Mesenteric fat pad (tissue), 1 donor: ENCODE measurements around the gene SH3RF3. TPM values are rescaled to one million over a fixed set of nuclear protein-coding genes. Genes with fewer than 3 reads are reported as not detected.
"Not testable (repeated sequence)": the region's sequence is repeated elsewhere in the genome, so short reads cannot be mapped to it uniquely, and the experiment has no call there.

ENCODE experiments used
- DNase-seq: peaks from one replicate; pipeline ENCODE4 v3.0.0-alpha.2; 2020; ENCODE audit warnings: low spot score
- total RNA-seq: library from RNA; stranded (reverse); fragmentation: NEBNext Ultra II Directional; extraction: Animal tissue kit (Norgen Biotek cat#: 25700); gene quantifications from one replicate; pipeline ENCODE4 v1.2.1, GENCODE V29; 2021
- donor health status: DM: yes; HTN: yes; CAD: no.

SH3RF3 gene
- total RNA-seq, 1 donor from 2014 or later: 20.4 TPM

DNA sequence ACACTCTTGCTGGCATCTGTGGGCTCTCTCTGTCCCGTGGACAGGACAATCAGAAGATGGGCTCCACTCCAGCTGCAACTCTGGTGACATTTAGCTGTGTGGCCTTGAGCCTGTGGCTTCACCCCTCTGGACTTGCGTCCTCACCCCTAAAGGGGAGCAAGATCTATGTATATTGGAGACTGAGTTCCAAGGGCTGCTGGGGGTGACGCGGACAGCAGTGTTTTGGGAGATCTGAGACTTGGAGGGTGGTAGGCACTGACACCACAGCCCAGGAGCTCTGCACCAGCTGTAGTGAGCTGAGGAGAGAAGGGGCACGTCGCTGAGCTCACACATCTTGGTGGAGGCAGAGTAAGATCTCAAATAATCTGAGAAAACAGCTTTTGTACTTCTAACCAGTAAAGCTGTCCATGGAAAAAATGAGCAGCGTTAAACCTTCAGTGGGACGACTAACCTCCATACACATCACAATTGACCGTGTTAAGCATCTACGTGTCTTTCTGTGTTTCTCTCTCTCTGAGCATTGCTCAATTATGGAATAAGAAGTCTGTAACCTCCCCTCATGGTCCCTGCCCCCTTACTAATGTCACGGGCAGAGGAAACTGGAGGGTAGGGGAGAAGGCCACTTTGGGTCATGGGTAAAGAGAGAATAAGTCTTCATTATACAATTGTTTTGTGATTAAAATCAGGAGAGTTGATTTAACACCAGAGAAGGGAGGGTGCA is 85.8 kb downstream of the SH3RF3 start:
- DNase-seq: no peak

DNA sequence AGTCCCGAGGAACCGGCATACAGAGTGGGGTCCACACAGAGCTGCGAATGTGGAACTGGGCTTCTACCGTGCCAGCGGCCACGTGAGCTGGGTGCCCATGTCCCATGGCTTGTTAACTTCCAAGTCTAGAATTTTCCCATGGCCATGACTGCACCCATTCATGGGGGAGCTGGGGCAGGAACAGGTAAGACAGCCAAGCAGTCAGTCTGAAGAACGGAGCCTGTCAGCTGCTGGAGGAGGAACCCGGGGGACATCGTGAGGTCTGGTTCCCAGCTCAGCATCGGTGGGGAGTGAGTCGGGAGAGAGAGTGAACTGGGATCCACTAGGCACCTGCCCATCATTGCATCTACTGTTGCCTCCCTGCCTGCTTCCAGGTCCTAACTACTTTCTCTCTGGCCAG is 86.9 kb downstream of the SH3RF3 start:
- no peak for DNase-seq

DNA sequence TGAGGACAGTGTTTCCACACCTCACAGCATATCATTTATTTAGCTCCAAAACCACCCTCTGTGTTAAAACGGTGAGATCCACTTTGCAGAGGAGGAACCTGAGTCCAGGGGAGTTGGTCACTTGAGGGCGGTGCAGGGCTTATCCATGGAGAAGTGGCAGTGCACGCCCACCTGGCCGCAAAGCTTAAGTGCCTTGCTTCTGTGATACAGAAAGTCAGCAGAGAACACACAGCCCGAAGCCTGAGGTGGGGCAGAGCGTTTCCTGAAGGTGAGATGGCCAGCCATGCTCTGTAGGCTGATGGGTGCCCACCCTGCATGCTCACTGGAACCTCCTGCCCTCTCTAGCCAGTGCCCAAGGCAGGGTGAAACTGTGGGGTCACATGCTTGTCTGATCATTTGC is 87.3 kb downstream of the SH3RF3 start:
- DNase-seq: no peak

DNA sequence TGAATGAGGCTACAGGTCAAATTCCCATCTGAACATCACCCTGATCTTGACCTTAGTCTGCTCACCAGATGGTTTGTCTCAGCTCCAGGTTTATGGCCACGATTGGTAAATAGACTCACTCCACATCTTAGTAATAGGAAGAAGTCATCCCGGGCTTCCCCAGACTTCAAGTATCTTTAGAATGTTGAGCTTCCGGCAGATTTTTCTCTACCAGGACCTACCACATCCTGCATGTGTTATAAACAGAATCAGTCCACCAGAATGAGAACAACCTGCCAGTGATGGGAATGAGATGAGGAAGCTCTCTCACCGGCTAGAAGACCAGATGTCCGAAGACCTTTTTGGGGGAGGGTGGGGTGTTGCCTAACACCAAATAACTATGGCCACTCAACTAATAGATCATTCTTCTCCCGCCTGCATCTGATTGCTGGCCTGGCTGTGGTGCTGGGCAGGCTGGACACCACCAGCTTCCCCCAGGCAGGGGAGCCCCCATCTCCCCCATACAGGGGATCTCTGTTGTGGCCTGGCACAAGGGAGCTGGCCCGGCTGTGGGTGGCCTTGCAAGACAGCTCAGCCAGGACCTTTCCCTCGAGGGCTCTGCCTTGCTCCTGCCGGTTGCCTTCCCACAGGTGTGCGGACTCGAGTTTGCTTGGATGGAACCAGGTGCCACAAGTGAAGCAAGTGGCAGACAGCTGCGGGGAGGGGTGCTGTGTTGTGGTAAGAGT is 88.5 kb downstream of the SH3RF3 start:
- DNase-seq: no peak

DNA sequence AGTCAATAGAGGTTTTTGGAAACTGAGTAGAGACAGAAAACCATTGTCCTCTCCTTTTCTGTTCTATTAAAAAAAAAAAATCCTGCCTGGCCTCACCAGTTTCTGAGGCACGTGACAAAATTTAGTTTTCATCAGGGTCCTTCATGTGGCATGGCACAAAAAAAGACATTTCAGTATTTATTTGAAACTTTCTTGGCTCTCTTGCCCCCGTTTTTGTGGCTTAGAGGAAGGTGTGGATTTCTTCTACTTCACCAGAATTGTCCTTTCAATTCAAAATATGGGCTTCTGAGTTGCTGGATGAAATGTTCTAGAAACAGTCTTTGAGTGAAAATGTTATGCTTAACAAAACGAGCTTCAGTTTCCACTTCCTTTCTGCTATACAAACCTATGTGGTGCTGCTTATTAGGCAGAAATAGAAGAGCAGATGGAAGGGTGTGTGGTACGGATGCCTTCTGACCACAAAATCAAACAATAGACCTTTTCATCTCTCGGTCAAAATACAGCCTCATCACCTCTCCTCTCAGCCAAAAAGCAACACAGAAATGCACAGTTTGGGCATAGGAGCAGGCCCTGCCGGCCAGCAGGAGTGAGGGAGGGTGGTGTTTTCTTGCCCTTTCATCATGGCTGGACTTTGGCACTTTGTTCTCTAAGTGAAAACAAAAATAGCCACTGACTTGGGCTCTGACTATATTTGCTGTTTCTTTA is 89.2 kb downstream of the SH3RF3 start:
- DNase-seq: no peak

DNA sequence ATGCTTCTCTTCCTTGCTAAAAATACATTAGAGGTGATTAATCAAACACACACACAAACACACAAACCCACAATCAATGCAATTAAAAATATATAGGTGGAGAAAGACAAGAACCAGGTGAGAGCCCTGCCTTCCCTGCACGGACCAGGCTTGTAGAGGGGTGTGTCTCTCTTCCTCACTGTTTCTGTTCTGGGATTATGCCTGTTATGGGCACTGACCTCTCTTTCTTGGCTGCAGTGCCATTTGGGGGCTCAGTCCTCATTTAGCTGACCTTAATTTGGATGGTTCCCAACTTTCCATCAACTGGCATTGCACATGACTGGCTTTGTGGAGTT is 89.8 kb downstream of the SH3RF3 start:
- no peak for DNase-seq

DNA sequence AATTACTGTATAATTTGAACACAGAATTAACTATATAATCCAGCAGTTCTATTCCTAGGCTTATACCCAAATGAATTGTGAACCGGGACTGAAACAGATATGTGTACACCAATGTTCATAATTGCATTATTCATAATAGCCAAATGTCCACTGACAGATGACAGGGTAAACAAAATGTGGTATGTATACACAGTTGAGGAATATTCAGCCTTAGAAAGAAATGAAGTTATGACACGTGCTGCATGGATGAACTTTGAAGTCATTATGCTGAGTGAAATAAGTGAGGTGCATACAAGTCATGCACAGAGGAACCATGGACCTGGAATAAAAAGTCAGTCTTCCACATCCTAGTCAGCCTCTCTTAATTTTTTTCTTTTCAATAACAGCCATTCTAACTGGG is 91.9 kb downstream of the SH3RF3 start:
- no peak for DNase-seq

DNA sequence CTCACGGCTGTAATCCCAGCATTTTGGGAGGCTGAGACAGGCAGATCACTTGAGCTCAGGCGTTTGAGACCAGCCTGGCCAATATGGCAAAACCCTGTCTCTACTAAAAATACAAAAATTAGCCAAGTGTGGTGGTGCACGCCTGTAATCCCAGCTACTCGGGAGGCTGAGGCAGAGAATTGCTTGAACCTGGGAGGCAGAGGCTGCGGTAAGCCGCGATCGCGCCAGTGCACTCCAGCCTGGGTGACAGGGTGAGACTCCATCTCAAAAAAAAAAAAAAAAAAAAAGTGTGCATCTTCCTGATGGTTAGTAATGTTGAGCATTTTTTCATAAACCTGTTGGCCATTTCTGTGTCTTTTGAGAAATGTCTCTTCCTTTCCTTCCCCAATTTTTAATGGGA is 92.3 kb downstream of the SH3RF3 start:
- DNase-seq: not testable (repeated sequence)

DNA sequence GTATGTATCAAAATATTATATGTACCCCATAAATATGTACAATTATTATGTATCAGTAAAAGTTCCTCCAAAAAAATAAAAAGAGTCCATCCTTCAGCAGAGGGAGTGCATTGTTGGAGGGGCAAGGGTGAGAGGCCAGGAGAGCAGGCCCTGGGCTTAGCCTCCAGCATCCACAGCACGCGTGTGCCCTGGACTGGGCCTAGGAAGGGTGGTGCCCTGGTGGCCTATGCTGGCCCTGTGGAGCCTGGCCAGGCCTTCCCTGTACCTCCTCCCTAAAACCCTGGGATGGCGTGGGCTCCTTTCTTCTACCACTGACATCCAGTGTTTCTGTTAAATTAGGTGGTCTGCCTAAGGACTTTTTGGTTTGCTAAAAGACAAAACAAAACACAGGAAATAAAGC is 93.4 kb downstream of the SH3RF3 start:
- DNase-seq: no peak

DNA sequence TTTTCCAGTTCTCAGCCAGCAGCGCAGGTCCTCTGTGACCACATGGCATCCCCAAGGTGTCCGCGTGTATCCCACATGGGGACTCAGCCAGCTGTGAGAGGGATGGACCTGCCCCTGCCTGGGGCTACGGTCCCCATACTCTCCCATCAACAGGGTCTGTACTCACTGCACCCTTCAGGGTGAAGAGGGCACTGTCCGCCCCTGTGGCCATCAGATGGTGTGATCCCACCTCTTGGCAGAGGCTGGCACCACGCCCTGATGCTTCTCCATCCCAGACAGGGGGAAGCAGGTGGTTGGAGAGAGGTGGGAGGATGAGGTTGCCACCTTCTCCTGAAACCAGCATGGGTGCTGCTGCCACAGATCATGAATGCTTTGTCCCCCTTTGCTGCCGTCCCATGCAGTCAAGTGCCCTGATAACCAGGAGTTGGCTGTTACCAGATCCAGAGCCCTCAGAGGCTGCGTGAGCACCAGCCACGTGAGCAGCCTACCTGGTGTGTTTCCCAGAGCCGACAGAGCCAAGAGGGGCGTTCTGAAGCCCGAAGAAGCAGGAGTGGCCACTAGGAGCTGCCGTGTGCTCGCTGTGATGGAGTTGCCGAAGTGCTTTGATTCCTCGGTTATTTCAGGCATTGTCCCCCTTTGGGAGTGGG is 93.9 kb downstream of the SH3RF3 start:
- no peak for DNase-seq

DNA sequence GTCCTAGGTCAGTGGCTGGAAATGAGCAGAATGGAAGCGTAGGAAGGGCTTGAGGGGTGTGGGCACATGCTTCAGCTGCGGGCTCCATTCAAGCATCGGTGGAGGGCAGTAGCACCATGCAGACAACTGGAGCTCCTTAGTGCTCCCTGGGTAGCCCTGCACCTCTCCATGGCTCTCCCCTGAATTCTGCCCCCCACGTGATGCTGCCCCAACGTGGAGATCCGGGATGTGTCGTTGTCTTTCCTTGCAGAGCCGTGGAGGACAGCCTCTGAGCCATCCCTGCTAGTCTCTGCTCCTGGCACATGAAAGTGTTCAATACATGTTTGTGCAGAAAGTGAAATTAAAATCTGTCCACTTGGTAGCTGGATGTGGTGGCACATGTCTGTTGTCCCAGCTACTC is 94.5 kb downstream of the SH3RF3 start:
- DNase-seq: no peak

DNA sequence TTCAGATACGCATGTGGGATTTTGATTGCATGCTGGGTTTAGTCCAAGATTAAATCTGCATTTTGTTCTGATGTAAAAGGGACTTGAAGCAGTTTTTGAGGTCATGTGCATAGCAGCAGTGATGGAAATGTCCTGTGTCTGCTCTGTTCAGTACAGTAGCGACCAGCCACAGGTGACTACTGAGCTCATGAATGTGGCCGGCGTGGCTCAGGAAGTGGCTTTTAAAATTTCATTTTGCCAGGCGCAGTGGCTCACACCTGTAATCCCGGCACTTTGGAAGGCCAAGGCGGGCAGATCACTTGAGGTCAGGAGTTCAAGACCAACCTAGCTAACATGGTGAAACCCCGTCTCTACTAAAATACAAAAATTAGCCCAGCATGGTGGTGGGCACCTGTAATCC is 95.3 kb downstream of the SH3RF3 start:
- not testable (repeated sequence) for DNase-seq

DNA sequence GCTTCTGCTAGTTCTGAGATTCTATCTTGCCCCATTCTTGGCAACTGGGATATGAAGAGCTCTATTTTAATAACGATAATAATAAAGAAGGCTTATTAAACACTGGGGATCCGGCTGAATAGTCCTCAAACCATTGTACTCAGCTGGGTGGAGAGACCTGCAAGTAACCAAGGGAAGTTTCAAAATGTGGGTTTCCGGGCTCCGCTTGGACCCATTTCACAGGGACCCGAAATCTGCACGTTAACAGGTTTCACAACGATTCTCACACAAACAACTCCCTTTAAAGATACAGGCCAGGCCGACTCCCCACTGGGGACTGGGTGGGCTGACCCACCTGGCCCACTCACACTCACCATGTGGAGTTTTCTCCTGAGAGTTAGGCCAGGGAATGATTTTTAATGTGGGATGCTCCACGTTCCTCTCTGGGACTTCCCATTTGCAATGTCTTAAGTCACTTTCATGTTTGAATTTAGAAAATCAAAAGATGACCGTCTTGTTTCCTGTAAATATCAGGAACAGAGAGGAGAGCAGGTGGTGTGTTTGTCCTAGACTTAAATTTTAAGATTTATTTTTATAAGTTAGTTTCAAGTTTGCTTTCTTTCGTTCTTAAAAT is 96.3 kb downstream of the SH3RF3 start:
- no peak for DNase-seq

DNA sequence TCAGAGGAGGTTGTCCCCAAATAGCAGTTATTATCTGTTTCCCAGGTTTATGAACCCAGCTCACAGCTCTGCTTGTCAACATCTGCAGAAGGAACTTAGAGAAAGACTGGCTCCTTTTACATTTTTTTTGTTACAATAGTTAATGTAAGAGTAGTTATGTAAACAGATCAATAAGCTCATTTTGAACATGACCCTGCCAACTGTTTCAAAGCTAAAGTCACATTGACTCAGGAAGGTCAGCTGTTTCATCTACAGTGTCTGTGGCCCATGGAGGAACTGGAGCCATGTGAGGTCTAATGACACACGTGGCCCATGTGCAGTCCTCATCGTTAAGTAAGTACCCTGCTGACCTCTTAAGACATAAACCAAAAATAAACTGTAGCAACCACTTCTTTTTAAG is 97.1 kb downstream of the SH3RF3 start:
- DNase-seq: no peak

DNA sequence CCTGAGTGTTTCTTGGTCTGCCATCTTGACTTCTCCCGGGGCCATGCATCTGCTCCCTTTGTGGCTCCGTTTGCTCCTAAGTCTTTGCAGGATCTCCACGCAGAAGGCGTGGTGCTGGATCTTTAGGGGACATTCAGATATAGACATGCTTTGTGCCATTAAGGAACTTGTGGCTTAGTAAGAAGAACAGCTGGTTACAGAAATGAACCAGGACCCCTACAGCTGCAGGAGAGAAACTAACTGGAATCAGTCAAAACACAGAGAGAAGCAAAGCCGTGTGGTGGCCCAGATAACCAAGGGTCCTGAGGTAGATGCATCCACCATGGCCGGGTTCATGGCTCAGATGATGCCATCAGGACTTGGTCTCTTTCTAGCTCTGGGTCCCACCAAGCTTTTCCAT is 97.6 kb downstream of the SH3RF3 start:
- no peak for DNase-seq

DNA sequence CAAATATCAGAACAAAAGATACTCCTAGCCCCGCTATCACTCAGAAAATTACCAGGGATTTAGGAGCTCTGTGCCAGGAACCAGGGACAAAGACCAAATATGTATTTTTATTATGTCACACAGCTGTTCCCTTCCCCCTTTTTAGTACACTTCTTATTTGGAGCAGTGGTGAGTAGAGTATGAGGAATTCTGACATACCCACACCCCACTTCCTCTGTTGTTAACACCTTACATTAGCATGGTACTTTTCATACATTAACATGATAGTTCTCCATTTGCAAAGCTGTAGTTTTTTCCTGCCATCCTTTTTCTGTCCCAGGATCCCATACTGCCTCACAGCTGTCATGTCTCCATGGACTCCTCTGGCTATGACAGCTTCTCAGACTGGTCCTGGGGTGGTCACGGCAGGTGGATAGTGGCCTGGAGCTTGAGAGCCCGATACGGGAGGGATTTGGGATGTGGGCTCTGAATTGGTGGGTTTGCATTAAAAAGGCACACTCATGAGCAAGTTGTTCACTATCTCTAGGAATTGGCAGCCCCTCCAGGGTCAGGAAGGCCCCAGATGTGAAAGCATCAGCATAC is 100.2 kb downstream of the SH3RF3 start:
- DNase-seq: no peak

DNA sequence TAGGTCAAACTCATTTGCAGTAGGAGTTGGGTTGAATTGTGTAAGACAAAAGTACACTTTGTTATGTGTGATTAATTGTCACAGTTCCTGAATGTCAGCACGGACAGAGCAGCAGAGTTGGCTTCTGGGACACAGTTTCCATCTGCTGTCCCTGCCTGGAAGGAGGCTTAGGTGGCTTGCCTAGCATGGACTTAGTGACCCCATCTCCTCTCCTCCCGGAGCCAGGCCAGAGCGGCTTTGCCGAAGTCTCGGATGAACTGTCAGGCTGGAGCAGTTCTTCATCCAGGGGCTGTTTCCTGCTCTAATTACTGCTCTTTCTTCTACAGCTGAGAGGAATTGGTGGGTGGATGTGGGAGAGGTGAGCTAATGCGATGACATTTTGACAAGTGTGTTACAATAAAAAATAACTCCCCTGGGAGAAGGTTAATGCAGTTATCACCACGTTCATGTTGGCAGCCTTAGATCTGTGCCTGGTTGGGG is 102.0 kb downstream of the SH3RF3 start:
- no peak for DNase-seq

DNA sequence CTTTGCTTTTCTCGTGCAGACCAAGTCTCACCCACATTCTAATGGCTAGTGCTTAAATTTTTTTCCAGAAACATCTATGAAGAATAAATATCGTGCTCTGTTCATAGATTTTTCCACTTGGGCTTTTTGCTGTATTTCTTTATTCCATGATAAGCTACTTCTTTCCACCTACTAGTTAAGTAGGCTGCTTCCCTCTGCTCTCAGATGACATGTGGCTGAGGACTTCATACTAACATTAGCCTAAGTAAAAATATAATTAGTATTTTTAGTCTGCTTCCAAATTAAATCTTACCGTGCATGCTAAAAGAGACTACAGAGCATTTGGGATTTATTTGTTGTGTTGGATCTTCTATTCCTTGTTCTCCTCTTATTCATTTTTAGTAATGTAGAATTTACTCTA is 102.4 kb downstream of the SH3RF3 start:
- no peak for DNase-seq

DNA sequence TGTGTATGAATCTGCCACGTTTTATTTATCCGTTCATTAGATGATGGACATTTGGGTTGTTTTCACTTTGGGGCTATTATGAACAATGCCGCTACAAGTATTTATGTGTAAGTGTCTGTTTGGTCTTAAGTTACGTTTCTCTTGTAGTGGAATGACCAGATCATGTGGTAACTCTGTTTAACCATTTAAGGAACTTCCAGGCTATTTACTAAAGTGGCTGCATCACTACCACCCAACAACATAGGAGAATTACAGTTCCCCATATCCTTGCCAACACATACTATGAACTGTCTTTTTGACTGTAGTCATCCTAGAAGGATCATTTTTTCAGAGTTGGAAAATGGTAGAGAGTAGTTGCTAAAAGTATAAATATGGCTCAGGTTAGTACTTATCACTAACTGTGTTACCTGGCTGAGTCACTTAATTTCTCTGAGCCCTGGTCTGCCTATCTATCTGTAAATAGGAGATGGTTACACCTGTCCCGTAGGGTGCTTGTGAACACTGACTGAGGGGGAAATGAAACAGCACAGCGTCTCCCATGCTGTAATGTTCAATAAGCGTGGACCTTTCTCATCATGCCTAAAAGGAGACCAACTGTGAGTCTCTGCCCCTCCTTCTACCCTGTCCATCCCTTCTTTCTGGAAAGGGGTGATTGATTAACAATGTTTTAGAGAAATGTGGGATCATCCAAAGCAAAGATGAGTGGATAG is 103.1 kb downstream of the SH3RF3 start:
- no peak for DNase-seq

DNA sequence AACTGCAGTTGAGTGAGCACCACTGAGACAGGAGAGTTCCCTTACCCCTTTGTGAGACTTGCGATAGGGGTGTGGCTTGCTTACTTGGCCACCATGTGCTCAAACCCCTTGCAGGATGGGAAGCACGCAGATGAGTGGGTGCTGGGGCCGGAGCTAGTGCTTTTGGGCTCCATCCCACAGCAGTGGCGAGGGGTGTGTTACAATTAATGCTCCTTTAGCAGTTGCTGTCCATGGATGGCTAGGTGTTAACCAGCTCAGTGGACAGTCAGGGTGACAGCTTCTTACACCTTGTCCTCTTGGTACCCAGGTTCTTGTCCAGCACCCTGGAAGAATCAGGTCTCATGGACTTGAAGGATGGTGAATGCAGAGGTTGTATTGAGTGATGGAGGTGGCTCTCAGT is 103.9 kb downstream of the SH3RF3 start:
- no peak for DNase-seq
